Measurements from ENCODE around the gene EPHB6.

EPHB6 gene

GRCh38 chr7:142896151-142896550 lies 41.3 kb downstream of the EPHB6 start:
- DNase-seq (ENCODE audit: low read depth in 2 of 2) = no peak

- DNase-seq (ENCODE audit: low read depth in 2 of 2) = no peak
These were observed 42.0 kb downstream of the EPHB6 start for GRCh38 chr7:142896741-142897379.

- no peak for DNase-seq (ENCODE audit: low read depth in 2 of 2)
These were observed 42.8 kb downstream of the EPHB6 start for GRCh38 chr7:142897691-142898090.

GRCh38 chr7:142898377-142899170 lies 43.7 kb downstream of the EPHB6 start:
- DNase-seq (ENCODE audit: low read depth in 2 of 2) = no peak

GRCh38 chr7:142899661-142900060 lies 44.8 kb downstream of the EPHB6 start:
- DNase-seq (ENCODE audit: low read depth in 2 of 2) = no peak

GRCh38 chr7:142901426-142902259 lies 46.8 kb downstream of the EPHB6 start:
- DNase-seq (ENCODE audit: low read depth in 2 of 2) = no peak

- DNase-seq (ENCODE audit: low read depth in 2 of 2) = no peak
These were observed 49.3 kb downstream of the EPHB6 start for GRCh38 chr7:142904128-142904527.

GRCh38 chr7:142905759-142906158 lies 50.9 kb downstream of the EPHB6 start:
- DNase-seq (ENCODE audit: low read depth in 2 of 2) = no peak

- DNase-seq (ENCODE audit: low read depth in 2 of 2) = no peak
These were observed 51.8 kb downstream of the EPHB6 start for GRCh38 chr7:142906643-142907042.

- DNase-seq (ENCODE audit: low read depth in 2 of 2) = no peak
These were observed 53.4 kb downstream of the EPHB6 start for GRCh38 chr7:142908290-142908689.

GRCh38 chr7:142908921-142909890 lies 54.3 kb downstream of the EPHB6 start:
- no peak for DNase-seq (ENCODE audit: low read depth in 2 of 2)

GRCh38 chr7:142910031-142910433 lies 55.2 kb downstream of the EPHB6 start:
- DNase-seq (ENCODE audit: low read depth in 2 of 2) = no peak

- DNase-seq (ENCODE audit: low read depth in 2 of 2) = no peak
These were observed 55.6 kb downstream of the EPHB6 start for GRCh38 chr7:142910481-142910880.

GRCh38 chr7:142913051-142913450 lies 58.2 kb downstream of the EPHB6 start:
- no peak for DNase-seq (ENCODE audit: low read depth in 2 of 2)

GRCh38 chr7:142913566-142913965 lies 58.7 kb downstream of the EPHB6 start:
- no peak for DNase-seq (ENCODE audit: low read depth in 2 of 2)

GRCh38 chr7:142914121-142914520 lies 59.2 kb downstream of the EPHB6 start:
- no peak for DNase-seq (ENCODE audit: low read depth in 2 of 2)

GRCh38 chr7:142915315-142915714 lies 60.4 kb downstream of the EPHB6 start:
- DNase-seq (ENCODE audit: low read depth in 2 of 2) = no peak

- DNase-seq (ENCODE audit: low read depth in 2 of 2) = no peak
These were observed 61.6 kb downstream of the EPHB6 start for GRCh38 chr7:142916508-142916907.

GRCh38 chr7:142917447-142917846 lies 62.6 kb downstream of the EPHB6 start:
- DNase-seq (ENCODE audit: low read depth in 2 of 2) = no peak

- no peak for DNase-seq (ENCODE audit: low read depth in 2 of 2)
These were observed 64.0 kb downstream of the EPHB6 start for GRCh38 chr7:142918901-142919300.

- no peak for DNase-seq (ENCODE audit: low read depth in 2 of 2)
These were observed 64.8 kb downstream of the EPHB6 start for GRCh38 chr7:142919656-142920055.
